Activated CD8-positive, alpha-beta memory T cell treated with anti-CD3 and anti-CD28 coated beads for 1 hour (primary cell): Measurements from ENCODE around the gene AVEN.
"Not testable (repeated sequence)": the region's sequence is repeated elsewhere in the genome, so short reads cannot be mapped to it uniquely, and the experiment has no call there.

Experiments
- DNase-seq, 2 donors: peaks; one replicate each; pipeline ENCODE4 v3.0.0-alpha.2; 2020; ENCODE audit warnings: low read depth in 1 of 2; ENCODE audit errors: extremely low read depth in 1 of 2

The AVEN gene

DNA sequence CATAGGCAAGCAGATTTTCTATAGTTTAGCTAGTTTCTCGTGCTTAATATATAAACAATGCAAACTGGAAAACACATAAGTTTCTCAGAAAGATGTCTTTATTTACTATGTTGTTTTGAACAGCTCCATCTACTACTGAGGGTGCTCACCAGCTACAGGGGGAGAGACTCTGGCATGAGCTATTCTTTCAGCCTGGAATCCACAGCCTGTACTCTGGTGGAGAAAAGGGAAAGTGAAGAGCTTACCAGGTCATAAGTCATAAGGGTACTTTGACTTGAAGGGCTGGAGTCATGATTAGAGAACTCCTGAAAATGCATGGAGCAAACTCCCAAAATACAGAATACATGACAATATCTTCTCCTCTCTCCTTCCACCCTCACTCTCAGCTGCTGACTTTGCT is 4.4 kb upstream of the AVEN start:
- DNase-seq, result no peak

DNA sequence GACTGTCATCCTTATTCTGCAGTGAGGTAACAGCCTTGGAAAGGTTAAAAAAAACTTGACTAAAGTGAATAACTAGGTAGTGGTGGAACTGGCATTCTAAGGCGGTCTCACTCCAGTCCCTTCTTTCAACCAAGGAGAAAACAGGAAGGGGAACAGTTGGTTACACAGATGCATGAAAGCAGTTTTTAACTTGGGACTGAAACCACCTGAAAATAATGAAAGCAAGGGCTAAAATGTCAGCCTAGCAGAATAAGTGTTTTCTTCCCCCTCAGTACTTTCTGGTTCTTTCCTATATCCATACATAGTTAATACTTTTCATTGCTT is 748 bp upstream of the AVEN start:
- no peak for DNase-seq

DNA sequence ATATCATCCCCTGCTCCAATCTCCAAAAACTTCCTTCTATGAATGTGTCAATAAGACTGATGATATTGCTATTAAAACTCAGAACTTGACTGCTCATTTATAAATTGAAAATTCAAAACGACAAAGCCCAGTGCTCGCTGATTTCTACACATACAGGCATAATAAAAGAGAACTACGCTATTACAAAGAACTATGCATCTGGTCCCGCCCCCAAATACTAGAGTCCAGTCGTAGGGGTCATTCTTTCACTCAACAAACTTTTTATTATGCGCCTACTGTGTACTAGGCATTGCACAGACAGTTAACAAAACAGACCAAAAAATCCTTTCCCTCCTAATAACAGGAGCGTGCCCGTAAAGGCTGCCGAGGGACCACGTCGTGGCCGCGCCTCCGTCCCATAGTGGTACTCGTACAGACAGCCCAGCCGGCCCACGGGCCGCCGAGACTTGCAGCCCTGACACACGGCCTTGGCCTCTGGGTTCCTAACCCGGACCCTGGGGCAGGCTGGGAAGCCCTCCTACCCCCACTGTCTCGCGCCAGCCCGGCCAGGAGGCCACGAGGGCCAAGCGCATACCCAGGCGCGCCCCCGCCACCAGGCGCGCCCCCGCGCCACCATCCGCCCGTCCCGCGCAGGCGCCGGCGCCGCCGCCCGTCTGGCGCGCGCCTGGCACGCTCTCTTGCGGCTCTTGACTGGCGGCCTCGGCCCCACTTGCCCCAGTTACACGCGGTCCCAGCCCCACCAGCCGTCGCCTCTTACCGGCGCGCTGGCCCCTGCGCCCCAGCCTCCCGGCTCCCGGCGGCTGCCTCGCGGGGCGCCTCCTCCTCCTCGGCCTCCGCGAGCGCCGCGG is 757 bp downstream of the AVEN start:
- DNase-seq, result peak; percentile 33 to 52

DNA sequence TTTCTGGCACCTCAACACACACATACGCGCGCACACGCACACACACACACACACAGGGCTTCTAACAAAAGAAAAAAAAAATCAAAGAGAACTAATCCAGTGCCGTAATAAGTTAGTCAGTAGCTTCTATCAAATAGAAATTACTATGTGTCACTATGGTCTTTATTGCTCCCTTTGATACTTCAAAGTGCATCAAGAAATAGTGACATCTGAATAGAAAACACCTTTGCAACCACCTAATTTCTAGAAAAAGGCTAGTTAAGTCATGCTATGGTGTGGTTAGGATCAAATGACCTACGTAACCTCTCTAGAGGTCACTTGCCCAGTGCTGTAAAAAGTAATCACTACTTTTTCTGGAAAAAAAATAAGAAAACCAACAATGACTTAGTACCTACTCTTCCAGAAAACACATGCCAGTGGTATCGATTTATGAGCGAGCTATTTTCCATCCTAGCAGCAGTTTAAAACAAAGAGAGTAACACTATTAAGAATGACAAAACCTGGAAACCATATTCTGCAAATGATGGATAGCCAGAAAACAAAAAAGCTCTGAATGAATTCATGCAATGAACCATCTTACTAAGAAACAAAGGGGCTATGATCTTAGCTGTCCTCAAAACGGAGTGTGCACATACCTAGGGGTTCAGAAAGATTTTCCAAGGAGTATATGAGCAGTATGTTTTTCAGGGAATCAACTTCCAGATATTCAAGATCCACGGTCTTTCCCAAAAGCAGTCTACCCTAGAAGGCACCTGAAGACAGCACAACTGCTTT is 6.8 kb downstream of the AVEN start:
- no peak for DNase-seq

DNA sequence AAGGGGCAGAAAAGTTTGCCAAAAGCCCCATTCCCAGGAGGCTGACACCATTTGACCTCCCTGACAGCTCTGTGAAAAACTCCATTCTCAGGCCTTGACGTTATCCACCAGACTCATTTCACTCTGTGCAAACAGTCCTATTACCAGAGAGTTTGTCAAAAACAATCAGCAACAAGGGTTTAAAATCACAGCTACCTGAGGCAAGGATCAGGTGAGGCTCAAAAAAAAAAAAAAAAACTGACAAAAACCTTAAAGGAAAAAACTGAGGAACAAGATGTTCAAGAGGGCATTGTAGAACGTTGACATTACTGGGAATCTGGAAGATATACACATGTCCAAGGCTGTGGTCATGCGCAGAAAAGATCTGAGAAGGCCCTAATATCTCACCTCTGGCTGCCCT is 11.4 kb downstream of the AVEN start:
- no peak for DNase-seq

DNA sequence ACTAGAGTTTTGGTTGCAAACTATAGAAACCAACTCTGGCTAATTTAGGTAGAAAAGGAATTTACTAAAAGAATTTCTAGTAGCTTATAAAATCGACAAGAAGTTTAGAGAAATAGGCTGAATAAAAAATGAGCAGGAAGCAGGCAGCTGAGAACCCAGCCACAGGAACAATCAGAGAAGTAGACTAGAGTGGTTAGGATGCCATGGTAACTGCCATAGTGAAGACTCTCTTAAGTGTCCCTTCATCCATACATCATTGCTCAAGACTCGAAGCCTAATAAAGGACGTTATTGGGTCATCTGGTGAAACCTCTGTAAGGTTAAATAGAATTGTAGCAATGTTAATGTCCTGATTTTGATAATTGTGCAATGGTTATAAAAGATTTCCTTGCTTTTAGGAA is 13.8 kb downstream of the AVEN start:
- no peak for DNase-seq

DNA sequence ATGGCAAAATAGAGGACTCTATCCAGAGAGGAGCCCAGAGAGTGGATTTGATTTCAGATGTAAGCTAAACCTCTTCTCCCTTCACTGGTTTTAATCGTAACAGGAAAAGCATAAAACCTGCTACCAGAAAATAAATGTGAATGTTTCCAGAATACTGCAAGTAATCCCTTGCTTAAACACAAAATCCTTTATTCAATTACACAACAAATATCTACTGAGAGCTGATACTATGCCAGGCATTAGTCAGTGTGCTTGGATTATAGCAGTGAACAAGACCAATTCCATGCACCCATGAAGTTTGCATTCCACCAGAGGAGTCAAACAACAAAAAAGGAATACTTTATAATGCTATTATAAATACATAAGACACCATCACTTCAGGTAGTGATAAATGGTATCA is 15.1 kb downstream of the AVEN start:
- DNase-seq, result no peak

DNA sequence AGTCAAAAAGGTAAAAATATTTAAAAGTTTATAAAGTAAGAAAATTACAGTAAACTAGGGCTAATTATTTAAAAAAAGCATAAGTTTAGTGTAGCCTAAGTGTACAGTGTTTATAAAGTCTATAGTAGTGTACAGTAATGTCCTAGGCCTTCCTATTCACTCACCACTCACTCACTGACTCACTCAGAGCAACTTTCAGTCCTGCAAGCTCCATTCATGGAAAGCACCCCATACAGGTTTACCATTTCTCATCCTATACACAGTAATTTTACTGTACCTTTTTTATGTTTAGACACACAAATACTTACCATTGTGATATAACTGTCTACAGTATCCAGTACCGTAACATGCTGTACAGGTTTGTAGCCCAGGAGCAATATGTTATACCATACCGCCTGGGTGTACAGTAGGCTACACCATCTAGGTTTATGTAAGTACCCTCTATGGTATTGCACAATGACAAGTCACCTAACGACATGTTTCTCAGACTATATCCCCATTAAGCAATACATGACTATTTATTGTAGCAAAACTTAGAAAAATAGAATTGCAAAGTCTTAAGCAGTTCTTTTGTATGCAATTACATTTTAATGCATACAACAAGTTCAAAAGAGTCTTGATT is 19.5 kb downstream of the AVEN start:
- no peak for DNase-seq

DNA sequence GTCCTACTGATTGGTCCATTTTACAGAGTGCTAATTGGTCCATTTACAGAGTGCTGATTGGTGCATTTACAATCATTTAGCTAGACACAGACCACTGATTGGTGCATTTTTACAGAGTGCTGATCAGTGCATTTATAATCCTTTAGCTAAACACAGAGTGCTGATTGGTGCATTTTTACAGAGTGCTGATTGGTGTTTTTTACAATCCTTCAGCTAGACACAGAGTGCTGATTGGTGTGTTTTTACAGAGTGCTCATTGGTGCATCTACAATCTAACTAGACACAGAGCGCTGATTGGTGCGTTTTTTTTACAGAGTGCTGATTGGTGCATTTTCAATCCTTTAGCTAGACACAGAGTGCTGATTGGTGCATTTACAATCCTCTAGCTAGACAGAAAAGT is 20.3 kb downstream of the AVEN start:
- not testable (repeated sequence) for DNase-seq

DNA sequence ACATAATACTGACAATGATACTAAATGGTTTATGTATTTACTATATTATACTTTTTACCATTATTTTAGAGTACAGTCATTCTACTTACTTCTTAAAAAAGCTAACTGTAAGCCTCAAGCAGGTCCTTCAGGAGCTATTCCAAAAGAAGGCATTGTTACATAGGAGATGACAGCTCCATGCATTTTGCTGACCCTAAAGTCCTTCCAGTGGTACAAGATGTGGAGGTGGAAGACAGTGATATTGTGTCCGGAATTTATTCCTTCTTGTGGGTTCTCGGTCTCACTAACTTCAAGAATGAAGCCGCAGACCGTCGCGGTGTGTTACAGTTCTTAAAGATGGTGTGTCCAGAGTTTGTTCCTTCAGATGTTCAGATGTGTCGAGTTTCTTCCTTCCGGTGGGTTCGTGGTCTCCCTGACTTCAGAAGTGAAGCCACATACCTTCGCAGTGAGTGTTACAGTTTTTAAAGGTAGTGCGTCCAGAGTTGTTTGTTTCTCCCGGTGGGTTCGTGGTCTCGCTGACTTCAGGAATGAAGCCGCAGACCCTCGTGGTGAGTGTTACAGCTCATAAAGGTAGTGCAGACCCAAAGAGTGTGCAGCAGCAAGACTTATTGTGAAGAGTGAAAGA is 20.9 kb downstream of the AVEN start:
- DNase-seq, result no peak

DNA sequence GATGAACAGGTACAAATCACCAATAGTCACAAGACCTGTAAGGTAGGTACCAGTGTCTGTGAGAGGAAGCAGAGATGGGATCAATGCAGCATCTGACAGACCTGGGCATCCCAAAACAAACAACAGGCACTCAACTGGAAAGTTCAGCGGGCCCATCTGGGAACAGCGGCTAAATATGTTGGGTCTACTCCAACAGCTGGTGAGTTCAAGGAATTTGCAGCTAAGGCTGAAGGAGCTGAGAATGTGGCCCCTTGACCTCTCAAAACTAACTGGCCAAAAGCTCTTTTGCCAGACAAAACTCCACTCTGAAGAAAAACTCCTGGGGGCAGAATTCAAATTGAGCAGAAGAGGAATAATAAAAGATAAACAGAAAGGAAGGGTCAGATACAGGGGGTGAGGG is 24.4 kb downstream of the AVEN start:
- no peak for DNase-seq

DNA sequence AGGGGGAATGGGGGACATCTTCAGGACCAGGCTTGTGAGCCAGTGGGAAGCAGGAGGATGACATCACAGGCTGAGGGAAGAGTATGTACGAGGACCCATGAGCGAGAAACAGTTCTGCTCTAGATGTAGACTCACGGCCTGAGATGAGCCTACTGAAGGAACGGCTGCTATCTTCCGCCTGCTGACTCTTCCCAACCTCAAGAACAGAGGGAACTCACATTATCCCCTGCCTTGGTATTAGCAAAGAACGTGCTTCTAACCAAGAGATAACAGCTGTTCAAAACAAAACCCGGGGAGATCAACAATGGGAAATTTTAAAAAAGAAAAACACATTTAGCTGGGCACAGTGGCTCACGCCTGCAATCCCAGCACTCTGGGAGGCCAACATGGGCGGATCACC is 25.3 kb downstream of the AVEN start:
- DNase-seq, result no peak

DNA sequence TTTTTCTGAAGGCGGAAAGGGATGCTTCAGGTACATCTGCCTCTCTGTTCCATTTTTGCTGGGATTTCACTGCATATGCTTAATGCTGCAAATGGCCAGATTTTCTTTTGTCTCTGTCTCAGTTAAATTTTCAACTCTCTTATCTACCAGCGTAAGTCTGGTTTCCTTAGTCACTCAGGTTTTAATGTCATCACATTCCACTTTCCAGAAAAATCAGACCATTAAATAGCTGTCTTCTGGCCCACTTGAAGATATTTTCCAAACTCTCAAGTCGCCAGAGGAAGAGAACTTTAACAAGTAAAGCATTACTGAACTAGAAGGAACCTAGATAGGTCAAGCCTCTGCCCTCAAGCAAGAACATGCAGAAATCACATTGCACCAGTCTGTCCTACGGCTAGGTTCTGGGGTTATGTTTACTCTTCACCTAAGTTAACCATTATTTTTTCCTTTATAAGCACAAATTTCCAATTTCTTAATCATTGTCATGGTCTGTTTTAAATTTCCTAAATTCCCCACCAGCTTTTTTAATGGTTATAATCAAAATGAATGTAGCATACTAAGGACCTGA is 26.5 kb downstream of the AVEN start:
- no peak for DNase-seq

DNA sequence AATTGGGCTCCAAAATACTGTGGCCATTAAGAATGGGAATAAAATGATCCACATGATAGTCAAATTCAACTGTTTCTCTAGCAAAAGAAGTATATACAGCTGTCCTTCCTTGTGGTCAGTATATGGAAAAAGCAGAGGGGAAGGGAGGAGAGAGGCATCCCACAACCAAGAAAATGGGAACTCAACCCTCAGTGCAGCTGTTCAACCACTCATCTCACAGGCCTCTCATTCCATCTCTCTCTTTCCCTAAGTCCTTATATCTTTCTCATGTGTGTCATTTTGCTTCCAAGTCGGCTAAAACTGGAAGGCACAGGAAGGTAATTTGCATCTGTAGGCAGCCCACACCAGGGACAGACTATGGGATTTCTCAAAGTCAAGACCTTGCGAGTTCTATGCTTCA is 27.5 kb downstream of the AVEN start:
- DNase-seq, result no peak

DNA sequence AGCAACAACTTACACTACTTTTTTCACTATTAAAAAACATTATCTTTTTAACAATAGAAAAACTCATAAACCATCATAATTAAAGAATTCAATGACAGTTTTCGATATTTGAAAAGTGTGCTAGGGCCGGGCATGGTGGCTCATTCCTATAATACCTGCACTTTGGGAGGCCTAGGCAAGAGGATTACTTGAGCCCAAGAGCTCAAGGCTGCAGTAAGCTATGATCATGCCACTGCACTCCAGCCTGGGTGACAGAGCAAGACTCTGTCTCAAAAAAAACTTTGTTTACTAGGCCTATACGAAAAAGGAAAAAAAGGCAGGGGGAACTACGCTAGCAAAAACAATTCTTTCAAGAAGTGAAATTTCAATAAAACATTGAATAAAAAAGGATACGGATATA is 28.1 kb downstream of the AVEN start:
- DNase-seq, result no peak

DNA sequence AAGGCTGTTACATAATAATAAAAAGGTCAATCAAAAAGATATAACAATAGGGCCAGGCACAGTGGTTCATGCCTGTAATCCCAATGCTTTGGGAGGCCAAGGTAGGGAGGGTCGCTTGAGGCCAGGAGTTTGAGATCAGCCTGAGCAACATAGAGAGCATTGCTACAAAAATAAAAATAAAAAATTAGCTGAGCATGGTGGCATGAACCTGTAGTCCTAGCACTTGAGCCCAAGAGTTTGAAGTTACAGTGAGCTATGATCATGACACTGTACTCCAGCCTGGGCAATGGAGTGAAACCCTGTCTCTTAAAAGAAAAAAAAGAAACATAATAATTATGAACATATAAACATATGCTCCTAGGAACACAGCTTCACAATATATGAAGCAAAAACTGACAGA is 29.3 kb downstream of the AVEN start:
- DNase-seq, result no peak

DNA sequence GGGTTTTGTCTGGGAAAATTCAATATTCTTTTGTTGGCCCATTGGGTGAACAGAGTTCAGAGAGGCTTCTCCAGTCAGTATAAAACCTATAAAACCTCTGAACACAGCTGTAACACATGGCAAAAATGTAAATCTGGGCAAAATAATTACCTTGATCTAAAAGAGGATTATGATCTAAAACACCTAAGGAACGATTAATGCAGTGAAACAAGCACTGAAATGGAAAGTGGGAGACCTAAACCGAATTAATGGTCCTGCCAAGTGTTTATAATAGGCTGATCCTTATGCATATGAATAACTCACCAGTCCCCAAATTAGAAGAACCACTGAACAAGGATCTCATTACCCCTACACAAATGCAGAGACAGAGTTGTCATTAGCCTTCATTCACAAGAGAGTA is 32.6 kb downstream of the AVEN start:
- DNase-seq, result no peak

DNA sequence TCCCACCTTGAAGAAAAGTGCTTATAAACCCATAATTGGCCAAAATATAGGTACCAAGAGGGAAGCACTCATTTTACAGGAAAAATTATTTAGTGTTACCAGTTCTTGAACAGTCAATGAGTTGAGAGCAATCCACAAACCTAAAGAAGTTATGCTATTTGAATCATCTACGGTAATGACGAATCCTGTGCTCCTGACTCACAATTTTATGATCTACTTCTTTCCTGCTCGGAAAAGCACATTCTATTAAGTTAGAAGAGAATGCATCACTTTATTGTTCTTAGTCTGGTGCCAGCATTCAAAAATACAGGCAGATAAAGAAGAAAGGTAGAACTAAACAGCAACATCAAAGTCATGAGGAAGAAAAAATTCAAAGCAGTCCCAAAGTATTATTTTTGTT is 37.5 kb downstream of the AVEN start:
- no peak for DNase-seq

DNA sequence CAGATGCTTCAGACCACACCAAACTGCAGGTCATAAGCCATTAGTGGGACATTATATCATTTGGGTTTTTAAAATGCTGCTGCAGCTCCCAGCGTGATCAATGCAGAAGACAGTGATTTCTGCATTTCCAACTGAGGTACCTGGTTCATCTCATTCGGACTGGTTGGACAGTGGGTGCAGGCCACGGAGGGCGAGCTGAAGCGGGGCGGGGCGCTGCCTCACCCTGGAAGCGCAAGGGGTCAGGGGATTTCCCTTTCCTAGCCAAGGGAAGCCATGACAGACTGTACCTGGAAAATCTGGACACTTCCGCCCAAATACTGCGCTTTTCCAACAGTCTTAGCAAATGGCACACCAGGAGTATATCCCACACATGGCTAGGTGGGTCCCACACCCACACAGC is 43.3 kb downstream of the AVEN start:
- DNase-seq, result not testable (repeated sequence)

DNA sequence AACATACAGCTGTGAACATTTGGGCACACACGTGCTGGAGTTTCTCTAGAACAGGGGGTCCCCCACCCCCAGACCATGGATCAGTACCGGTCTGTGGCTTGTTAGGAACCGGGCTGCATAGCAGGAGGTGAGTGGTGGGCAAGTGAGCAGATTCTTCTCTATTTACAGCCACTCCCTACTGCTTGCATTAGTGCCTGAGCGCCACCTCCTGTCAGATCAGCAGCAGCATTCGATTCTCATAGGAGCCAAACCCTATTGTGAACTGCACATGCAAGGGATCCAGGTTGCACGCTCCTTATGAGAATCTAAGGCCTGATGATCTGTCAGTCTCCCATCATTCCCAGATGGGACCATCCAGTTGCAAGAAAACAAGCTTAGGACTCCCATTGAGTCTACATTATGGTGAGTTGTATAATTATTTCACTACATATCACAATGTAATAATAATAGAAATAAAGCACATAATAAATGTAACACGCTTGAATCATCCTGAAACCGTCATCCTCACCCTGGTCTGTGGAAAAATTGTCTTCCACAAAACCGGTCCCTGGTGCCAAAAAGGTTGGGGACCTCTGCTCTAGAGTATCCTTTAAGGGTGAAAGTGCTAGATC is 44.9 kb downstream of the AVEN start:
- no peak for DNase-seq

DNA sequence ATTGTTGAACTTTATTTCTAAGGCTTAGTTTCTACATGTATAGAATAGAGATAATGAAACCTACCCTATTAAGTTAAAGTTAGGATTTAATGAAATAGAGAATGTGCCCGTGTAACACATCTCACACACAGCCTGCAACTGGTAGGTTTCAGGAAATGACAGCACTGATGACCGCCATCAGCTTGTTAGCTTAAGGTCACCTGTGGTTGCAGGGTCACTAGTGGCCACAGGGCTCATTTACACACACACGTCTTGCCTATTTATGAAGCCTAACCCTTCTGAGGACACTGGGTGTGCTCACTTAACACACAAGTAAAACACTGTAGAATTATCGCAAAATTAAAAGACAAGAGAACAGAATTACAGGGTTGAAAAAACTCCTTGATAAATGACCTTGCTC is 50.6 kb downstream of the AVEN start:
- DNase-seq, result no peak
